ENCODE results near the gene ATL2.
"Not testable (repeated sequence)": the region's sequence is repeated elsewhere in the genome, so short reads cannot be mapped to it uniquely, and the experiment has no call there.

ATL2 gene

GRCh38 chr2:38377050-38377828, at the start of gene ATL2:
TSS of gene ATL2 (minus strand) at chr2:38377273. CDS start at chr2:38377260, 13 bp downstream.
- peak; percentile 94 for DNase-seq

GRCh38 chr2:38423763-38424162, 46.7 kb upstream of the ATL2 start:
- DNase-seq, result no peak

- no peak for DNase-seq
Measured at GRCh38 chr2:38421274-38422056, 44.4 kb upstream of the ATL2 start.

- DNase-seq, result no peak
Measured at GRCh38 chr2:38419499-38419898, 42.4 kb upstream of the ATL2 start.

GRCh38 chr2:38418735-38419134, 41.7 kb upstream of the ATL2 start:
- no peak for DNase-seq

GRCh38 chr2:38417745-38418689, 40.9 kb upstream of the ATL2 start:
- no peak for DNase-seq

GRCh38 chr2:38416296-38417036, 39.4 kb upstream of the ATL2 start:
- DNase-seq, result no peak

- no peak for DNase-seq
Measured at GRCh38 chr2:38415728-38416291, 38.7 kb upstream of the ATL2 start.

- DNase-seq, result no peak
Measured at GRCh38 chr2:38415023-38415422, 38.0 kb upstream of the ATL2 start.

GRCh38 chr2:38412235-38412871, 35.3 kb upstream of the ATL2 start:
- not testable (repeated sequence) for DNase-seq

- no peak for DNase-seq
Measured at GRCh38 chr2:38409156-38410102, 32.4 kb upstream of the ATL2 start.

GRCh38 chr2:38407111-38407682, 30.1 kb upstream of the ATL2 start:
- DNase-seq, result no peak

GRCh38 chr2:38406597-38407110, 29.6 kb upstream of the ATL2 start:
- DNase-seq, result no peak

GRCh38 chr2:38405917-38406596, 29.0 kb upstream of the ATL2 start:
- DNase-seq, result no peak

GRCh38 chr2:38400513-38400912, 23.4 kb upstream of the ATL2 start:
- DNase-seq, result no peak

GRCh38 chr2:38398739-38399138, 21.7 kb upstream of the ATL2 start:
- no peak for DNase-seq

GRCh38 chr2:38394903-38395341, 17.8 kb upstream of the ATL2 start:
- peak; percentile 63 for DNase-seq

- DNase-seq, result no peak
Measured at GRCh38 chr2:38394041-38394440, 17.0 kb upstream of the ATL2 start.

- DNase-seq, result no peak
Measured at GRCh38 chr2:38390947-38391346, 13.9 kb upstream of the ATL2 start.
